Gastrocnemius medialis (tissue), 4 donors: ENCODE measurements around the gene DAZAP2.

Experiments used
- CTCF ChIP-seq, 5 experiments: fragments of 450-650 bp in 3 of 5; fragments of 200-600 bp in 2 of 5; sonication (generic) in 2 of 5; IDR thresholded peaks in 4 of 5; conservative IDR thresholded peaks in 1 of 5; 1 replicate in 4 of 5; 2 replicates in 1 of 5; pipeline ENCODE4 v1.5.1; 2016 to 2019; ENCODE audit warnings: antibody characterized with exemption in 5 of 5, mild to moderate bottlenecking in 3 of 5, moderate library complexity in 3 of 5
- POLR2A ChIP-seq, 2 donors: fragments of 450-650 bp; IDR thresholded peaks; one replicate each; pipeline ENCODE4 v1.6.1; 2017; ENCODE audit warnings: antibody characterized with exemption in 2 of 2, mild to moderate bottlenecking in 2 of 2, moderate library complexity in 2 of 2

GRCh38 chr12:51196547-51196946 lies 42.1 kb upstream of the DAZAP2 start:
- TF ChIP-seq POLR2A (IDR thresholded peaks at IDR 0.05) (no peak), CTCF (IDR thresholded peaks at IDR 0.05 in 4 of 5, conservative IDR thresholded peaks at IDR 0.05 in 1 of 5) (no peak)
